AG10803 (cell line): ENCODE measurements around the gene NLRX1.
"Not testable (repeated sequence)": the region's sequence is repeated elsewhere in the genome, so short reads cannot be mapped to it uniquely, and the experiment has no call there.

Source experiments
- DNase-seq: peaks from one replicate; pipeline ENCODE4 v3.0.0; 2010; ENCODE audit warnings: low read depth
- H3K4me3 ChIP-seq: 2 replicates; pipeline ENCODE4 v1.5.1; 2011; ENCODE audit warnings: mild to moderate bottlenecking, low read length, control low read depth
- CTCF ChIP-seq: conservative IDR thresholded peaks from 2 replicates; pipeline ENCODE4 v1.5.1; 2011; ENCODE audit warnings: mild to moderate bottlenecking, low read length, control low read depth, inconsistent platforms

NLRX1 gene

GRCh38 chr11:119193626-119194025 lies 25.1 kb downstream of the NLRX1 start:
- TF ChIP-seq CTCF: no peak
- H3K4me3 ChIP-seq: no peak overlapping the region
- DNase-seq: no peak

DNA sequence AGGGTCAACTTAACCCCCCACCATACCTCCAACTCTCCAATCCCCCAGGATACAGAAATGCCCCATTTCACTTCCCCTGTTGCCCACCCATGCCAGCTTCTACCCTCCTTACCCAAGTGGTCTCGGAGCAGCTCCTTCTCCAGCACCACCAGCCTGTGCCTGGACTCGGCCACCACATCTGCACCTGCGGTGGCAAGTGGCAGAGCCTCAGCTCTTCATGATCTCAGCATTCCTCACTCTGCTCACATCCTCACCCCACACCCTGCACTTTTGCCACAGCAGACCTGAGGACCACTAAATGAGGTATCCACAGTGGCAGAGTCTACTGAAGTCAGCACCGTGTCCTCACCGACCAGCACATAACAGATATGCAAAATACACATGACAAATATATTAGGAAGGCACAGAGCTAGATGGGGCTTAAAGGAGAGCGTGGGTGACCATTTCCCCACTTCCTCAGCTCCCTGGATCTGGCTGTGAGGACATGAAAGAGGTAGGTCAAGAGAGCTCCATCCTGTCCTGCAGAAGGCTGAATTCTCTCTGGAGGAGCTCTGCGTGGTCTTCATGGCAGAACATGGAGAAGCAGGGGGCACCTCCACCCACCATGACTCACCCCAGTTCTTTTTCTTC lies 26.4 kb downstream of the NLRX1 start:
- DNase-seq: no peak
- no peak for TF ChIP-seq CTCF
- H3K4me3 ChIP-seq: no peak overlapping the region

GRCh38 chr11:119195680-119196079 lies 27.2 kb downstream of the NLRX1 start:
- DNase-seq: peak; percentile 53
- no peak for TF ChIP-seq CTCF
- H3K4me3 ChIP-seq: no peak overlapping the region

DNA sequence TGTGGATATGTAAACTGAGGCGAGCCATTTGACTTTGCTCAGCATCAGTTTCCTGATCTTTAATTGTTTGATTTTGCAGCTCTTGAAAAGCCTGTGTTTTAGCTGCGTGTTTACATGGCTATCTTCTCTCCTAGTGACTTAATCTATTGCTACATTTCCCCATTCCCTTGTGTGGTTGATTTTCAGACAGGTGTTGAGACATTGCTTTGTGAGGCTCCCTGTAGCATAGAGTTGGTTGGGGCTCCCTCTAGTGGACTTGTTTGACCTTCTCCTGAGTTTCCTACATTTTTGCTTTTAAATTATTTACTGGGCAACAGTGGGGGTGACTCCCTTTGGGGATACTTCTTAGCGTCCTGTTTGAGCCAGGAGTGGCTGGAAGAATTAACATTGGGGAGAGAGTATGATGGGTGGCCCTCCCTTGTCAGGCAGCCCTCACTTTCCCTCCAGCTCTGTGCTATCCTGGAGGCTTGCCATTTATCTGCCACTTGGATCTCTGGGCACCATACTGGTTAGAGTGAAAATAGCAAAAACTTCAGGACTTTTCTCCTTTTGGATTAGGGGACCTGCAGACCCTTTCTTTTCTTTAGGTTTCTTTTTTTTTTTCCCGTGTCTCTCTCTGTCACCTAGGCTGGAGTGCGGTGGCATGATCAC lies 28.4 kb downstream of the NLRX1 start:
- peak; percentile 87 for TF ChIP-seq CTCF
- H3K4me3 ChIP-seq: no peak overlapping the region
- DNase-seq: peak; percentile 85

DNA sequence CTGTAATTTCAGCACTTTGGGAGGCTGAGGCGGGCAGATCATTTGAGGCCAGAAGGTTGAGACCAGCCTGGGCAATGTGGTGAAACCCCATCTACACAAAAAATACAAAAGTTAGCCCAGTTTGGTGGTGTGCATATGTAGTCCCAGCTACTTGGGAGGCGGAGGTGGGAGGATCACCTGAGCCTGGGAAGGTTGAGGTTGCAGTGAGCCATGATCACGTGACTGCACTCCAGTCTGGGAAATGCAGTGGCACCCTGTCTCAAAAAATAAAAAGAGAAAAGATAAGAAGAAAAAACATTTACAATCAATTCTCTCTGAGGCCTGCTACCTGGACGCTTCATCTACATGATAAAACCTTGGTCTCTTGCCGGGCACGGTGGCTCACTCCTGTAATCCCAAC lies 30.4 kb downstream of the NLRX1 start:
- no peak overlapping the region for H3K4me3 ChIP-seq
- no peak for TF ChIP-seq CTCF
- DNase-seq: no peak

GRCh38 chr11:119201236-119201635 lies 32.7 kb downstream of the NLRX1 start:
- not testable (repeated sequence) for DNase-seq

GRCh38 chr11:119202554-119202953 lies 34.0 kb downstream of the NLRX1 start:
- no peak overlapping the region for H3K4me3 ChIP-seq
- no peak for DNase-seq
- no peak for TF ChIP-seq CTCF

More at GRCh38 chr11:119201236-119201635, 32.7 kb downstream of the NLRX1 start:
- H3K4me3 ChIP-seq: not testable (repeated sequence)
